Memory B cell (primary cell): ENCODE results near the gene NFAM1.

Experiments
- ATAC-seq: fragments of 150-1000 bp; cut with Tn5 transposase; 2 replicates; pipeline ENCODE4 v1.10.0; 2021; ENCODE audit warnings: low read depth, mild to moderate bottlenecking, moderate library complexity
- DNase-seq, 2 donors: peaks; one replicate each; pipeline ENCODE4 v3.0.0; 2022; ENCODE audit warnings: low spot score in 2 of 2
- H3K27ac Mint-ChIP-seq: one replicate; pipeline ENCODE4 v1.8.0; 2022; ENCODE audit warnings: mild to moderate bottlenecking, moderate library complexity, mixed read lengths
- H3K27me3 Mint-ChIP-seq: one replicate; pipeline ENCODE4 v1.8.0; 2022; ENCODE audit warnings: mixed read lengths
- H3K36me3 Mint-ChIP-seq: one replicate; pipeline ENCODE4 v1.8.0; 2022; ENCODE audit warnings: mild to moderate bottlenecking, mixed read lengths
- H3K4me1 Mint-ChIP-seq: one replicate; pipeline ENCODE4 v1.8.0; 2022; ENCODE audit warnings: mixed read lengths
- H3K4me3 Mint-ChIP-seq: one replicate; pipeline ENCODE4 v1.8.0; 2022; ENCODE audit warnings: mild to moderate bottlenecking, moderate library complexity, mixed read lengths
- H3K9me3 Mint-ChIP-seq: one replicate; pipeline ENCODE4 v1.8.0; 2022; ENCODE audit warnings: mixed read lengths

The NFAM1 gene

DNA sequence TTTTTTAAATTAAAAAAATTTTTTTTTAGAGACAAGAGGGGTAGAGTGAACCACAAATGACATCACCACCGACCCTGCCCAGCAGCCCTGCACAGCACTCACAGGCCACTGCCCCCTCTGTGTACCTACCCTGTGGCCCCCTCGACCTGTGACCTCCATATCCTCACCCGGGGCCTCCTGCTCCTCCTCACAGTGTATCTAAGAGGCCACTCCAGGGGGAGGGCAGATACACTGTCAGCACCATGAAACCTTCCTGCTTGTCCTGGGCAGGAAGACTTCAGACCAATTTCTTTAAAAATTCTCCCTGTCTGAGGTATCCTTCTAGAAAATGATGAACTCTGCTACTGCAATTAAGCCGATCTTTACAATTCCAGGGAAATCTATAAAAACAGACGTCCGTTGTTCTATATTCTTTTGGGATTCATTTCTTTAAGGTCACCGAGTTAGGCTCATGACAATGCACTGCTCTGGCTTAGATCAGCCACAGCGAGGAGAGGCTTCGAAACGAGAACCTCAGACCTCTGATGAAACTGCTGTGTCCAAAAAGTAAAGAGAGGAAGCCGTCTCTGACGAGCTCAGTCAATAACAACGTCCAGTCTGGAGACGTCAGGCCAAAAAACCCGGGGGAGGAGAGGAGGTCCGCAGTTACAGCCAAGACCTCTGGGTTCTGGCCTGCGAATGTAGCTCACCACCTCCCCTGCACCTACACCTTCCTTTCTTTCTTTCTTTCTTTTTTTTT, 17.5 kb downstream of the NFAM1 start:
- Mint-ChIP-seq H3K36me3 (peaks cover 3% of the 10 kb centered on the region), H3K27ac (no peak overlapping the region), H3K4me3 (no peak overlapping the region), H3K4me1 (peaks cover 11% of the 10 kb centered on the region), H3K27me3 (peaks cover 2% of the 10 kb centered on the region), H3K9me3 (no peaks in the 10 kb centered on the region)
- no peak for ATAC-seq
- no peak for DNase-seq

DNA sequence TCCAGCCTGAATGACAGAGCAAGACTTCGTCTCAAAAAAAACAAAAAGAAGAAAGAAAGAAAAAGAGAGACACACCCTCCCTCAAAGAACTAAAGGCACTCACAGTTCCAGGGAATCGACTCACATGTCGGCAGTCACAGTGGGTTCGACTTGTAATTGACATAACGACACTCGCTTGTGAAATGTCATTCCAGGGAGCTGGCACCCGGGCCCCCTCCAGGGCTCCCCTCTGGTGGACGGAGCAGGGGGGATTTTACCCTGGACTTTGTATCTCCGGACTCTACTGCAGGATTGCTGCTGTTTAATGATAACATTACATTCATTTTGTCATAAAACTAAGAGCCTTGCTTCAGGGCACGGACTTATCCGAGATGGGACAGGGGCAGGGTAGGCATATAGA, 18.2 kb downstream of the NFAM1 start:
- no peak overlapping the region for H3K4me3 Mint-ChIP-seq
- peaks cover 3% of the 10 kb centered on the region for H3K36me3 Mint-ChIP-seq
- H3K9me3 Mint-ChIP-seq: no peaks in the 10 kb centered on the region
- DNase-seq (no peak), ATAC-seq (no peak)
- no peak overlapping the region for H3K27ac Mint-ChIP-seq
- H3K4me1 Mint-ChIP-seq: peaks cover 5% of the 10 kb centered on the region
- H3K27me3 Mint-ChIP-seq: peaks cover 2% of the 10 kb centered on the region

DNA sequence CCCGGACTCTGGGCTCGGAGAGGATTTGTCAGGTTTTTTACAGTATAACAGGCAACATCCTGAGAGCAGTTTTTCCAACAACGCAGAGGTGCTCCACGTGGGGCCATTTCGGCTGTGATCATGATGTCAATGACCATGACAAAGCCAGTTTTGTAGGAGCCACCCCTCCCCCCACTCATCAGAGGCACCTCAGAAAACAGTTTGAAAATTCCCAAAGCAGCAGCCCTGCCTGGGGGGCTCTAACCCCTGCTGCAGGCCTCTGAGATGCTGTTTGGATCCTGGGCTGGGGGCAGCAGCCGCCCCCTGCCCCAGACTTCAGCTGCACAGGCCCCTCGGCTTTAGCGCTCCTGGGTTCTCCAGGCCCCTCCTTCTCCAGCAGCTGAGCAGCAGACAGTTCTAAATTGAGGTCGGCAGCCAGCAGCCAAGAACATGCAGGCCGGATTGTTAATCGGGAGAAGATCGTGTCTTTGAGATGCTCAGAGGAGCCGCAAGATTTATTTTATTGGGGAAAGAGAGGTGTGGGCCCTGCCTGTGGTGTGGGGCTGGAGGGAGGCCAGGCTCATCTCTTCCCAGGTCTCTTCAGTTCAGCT, 19.4 kb downstream of the NFAM1 start:
- H3K4me1 Mint-ChIP-seq: peaks cover 2% of the 10 kb centered on the region
- no peak for ATAC-seq
- H3K36me3 Mint-ChIP-seq: peaks cover 3% of the 10 kb centered on the region
- no peaks in the 10 kb centered on the region for H3K9me3 Mint-ChIP-seq
- no peak for DNase-seq
- no peaks in the 10 kb centered on the region for H3K27me3 Mint-ChIP-seq
- no peak overlapping the region for H3K4me3 Mint-ChIP-seq
- H3K27ac Mint-ChIP-seq: no peak overlapping the region

DNA sequence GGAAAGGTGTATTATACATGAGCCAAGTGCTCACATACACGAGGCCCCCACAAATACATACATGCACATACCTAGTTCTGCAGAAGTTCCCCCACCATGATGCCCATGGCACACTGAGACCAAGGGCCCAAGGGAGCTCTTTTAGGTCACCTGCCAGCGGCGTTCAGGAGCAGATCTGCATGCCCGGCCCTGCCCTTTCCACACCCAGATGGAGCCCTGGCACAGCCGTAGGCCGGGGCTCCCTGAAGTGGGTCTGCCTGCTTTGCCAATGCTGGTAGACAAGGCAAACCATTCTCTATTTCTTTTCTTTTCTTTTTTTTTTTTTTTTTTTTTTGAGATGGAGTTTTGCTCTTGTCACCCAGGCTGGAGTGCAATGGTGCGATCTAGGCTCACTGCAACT, 21.5 kb downstream of the NFAM1 start:
- Mint-ChIP-seq H3K4me3 (no peak overlapping the region), H3K27ac (no peak overlapping the region), H3K4me1 (peaks cover 5% of the 10 kb centered on the region), H3K27me3 (no peaks in the 10 kb centered on the region), H3K36me3 (peaks cover 9% of the 10 kb centered on the region), H3K9me3 (no peaks in the 10 kb centered on the region)
- DNase-seq: no peak
- no peak for ATAC-seq

DNA sequence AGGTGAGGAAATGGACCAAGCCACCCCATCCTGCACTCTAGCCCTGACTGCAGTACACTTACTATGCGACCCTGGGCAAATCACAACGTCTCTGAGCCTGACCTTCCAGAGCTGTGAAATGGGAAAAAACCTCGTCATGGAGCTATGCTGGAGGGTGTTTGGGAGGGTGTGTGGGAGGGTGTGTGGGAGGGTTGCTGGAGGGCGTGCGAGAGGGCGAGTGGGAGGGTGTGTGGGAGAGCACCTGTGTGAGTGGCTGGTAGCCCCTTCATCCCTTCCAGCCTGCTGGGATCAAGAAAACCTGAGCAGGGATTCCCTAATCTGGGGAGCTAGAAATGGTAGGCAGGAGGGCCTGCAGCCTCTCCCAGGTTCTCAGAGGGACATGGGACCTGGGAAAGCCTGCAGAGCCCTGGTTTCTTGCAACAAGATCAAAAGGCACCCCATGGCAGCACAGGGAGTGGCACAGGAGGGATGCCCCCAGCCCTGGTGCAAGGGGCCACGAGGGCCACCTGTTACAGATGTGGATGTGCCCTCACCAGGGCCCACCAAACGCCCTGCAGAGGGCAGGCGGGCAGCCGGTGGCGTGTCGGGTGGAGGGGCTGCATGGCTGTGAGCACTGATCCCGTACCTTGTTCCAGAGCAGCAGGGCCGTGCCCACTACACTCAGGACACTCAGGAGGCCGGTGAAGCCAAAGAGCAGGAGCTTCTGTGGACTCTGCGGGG, 23.2 kb downstream of the NFAM1 start:
- no peaks in the 10 kb centered on the region for H3K9me3 Mint-ChIP-seq
- no peak overlapping the region for H3K27ac Mint-ChIP-seq
- H3K27me3 Mint-ChIP-seq: no peaks in the 10 kb centered on the region
- peaks cover 7% of the 10 kb centered on the region for H3K4me1 Mint-ChIP-seq
- no peak overlapping the region for H3K4me3 Mint-ChIP-seq
- DNase-seq (no peak), ATAC-seq (no peak)
- H3K36me3 Mint-ChIP-seq: peaks cover 12% of the 10 kb centered on the region

DNA sequence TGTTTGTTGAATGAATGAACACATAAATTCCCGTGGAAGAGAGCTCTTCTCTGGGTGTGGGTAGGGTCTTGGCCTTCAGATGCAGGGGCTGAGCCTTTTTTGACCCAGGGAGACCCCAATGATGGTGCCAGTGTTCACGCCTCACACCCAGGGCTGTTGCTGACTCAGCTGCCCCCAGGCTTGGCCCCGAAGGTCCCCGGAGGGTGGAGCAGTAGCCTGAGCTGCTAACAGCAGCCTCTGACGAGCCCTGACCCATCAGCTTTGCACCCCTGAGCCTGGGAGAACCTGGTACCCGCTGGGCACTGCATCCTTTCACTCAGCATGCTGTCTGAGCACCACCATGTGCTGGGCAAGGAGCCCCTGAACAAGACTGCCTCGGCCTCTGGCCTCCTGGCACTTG, 23.9 kb downstream of the NFAM1 start:
- no peak overlapping the region for H3K4me3 Mint-ChIP-seq
- DNase-seq: no peak
- no peaks in the 10 kb centered on the region for H3K9me3 Mint-ChIP-seq
- no peaks in the 10 kb centered on the region for H3K27me3 Mint-ChIP-seq
- H3K4me1 Mint-ChIP-seq: peaks cover 7% of the 10 kb centered on the region
- peaks cover 14% of the 10 kb centered on the region for H3K36me3 Mint-ChIP-seq
- no peak overlapping the region for H3K27ac Mint-ChIP-seq
- ATAC-seq: no peak

DNA sequence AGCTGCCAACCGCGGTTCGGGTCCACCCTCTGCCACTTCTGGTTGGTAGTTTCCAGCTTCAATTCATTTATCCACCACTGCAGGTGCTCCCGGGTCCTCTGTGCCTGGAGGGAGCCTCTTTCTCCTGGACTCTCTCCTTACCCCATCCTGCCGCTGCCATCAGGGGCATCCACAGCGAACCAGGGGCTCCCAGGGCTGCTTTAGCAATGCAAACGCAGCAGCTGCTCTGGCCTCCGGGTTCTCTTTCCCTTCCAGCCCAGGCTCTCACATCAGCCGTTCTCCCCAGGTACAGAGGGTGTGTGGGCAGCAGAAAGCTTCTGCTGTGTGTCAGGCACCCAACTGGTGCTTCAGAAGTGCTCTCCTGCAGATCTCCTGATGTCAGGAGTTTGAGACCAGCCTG, 27.9 kb downstream of the NFAM1 start:
- Mint-ChIP-seq H3K9me3 (no peaks in the 10 kb centered on the region), H3K36me3 (peaks cover 18% of the 10 kb centered on the region), H3K27ac (no peak overlapping the region), H3K4me1 (peaks cover 29% of the 10 kb centered on the region), H3K27me3 (no peaks in the 10 kb centered on the region), H3K4me3 (no peak overlapping the region)
- DNase-seq: no peak
- no peak for ATAC-seq

DNA sequence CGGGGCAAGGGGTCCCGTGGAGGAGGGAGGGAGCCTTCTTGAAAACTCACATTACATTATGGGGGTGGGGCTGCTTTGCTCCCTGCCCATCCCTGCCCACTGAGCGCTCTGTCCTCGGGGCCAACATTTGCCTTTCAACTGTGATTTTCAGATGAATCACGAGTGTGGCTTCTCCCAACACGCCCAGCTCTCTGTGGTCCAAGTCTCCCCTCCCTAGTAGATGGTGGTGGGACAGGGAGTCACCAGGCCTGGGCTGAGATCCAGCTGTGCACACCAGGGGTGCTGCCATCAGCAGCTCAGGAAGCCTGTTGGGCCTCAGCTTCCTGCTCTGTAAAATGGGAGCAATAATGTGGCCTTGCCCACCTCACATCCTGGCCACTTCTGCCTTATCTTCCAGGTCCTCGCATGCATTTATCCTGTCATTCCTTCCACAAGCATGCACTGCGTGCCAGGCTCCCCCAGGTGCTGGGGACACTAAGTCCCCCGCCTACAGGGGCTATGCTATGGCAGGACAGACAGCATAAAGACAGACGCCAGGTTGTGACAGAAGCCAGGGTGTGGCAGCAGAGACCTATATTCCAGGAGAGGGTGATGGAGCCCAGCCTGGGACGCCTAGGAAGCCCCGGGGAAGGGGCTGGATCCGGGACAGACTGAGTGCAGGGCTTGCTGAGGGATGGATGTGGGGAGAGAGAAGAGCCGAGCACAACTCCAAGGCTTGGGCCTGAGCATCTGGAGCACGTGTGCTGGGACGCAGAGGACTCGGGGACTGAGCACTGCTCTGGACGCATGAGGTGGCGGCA, 30.5 kb downstream of the NFAM1 start:
- Mint-ChIP-seq H3K4me3 (no peak overlapping the region), H3K4me1 (peaks cover 37% of the 10 kb centered on the region), H3K27ac (no peak overlapping the region), H3K27me3 (no peaks in the 10 kb centered on the region), H3K9me3 (no peaks in the 10 kb centered on the region), H3K36me3 (peaks cover 22% of the 10 kb centered on the region)
- DNase-seq: no peak
- no peak for ATAC-seq

DNA sequence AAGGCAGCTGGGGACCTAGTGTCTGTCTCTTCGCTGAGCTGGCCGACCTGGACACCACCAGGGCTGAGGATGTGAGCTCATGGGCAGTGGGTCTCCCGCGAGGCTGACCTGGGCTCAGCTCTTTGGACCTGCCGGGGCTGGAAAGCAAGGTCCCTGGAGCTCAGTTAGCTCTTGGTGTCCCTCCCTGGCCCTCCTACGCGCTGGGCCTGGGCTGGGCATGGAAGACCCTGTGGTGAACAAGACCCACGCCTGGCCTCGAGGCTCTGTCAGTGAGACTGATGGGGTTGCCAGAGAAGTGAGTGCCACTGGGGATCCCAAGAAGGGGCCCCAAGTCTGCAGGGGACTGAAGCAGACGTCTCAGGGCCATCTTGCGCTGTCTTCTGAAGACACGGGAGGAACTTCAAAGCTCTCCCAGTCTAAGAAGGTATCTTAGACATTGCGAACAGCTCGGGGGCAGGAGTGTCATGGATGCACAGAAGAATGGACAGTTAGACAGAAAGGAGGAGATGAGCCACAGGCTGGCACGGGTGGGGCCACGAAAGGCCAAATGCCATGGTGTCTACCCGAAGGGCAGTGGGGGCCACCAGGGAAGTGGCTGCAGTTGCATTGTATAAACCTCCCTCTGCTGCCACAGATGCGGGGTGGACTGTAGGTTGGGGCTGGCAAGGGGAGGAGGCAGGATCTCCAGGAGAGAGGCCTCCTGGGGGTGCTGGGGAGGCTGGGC, 31.2 kb downstream of the NFAM1 start:
- Mint-ChIP-seq H3K4me1 (peaks cover 37% of the 10 kb centered on the region), H3K4me3 (no peak overlapping the region)
- no peak for ATAC-seq

DNA sequence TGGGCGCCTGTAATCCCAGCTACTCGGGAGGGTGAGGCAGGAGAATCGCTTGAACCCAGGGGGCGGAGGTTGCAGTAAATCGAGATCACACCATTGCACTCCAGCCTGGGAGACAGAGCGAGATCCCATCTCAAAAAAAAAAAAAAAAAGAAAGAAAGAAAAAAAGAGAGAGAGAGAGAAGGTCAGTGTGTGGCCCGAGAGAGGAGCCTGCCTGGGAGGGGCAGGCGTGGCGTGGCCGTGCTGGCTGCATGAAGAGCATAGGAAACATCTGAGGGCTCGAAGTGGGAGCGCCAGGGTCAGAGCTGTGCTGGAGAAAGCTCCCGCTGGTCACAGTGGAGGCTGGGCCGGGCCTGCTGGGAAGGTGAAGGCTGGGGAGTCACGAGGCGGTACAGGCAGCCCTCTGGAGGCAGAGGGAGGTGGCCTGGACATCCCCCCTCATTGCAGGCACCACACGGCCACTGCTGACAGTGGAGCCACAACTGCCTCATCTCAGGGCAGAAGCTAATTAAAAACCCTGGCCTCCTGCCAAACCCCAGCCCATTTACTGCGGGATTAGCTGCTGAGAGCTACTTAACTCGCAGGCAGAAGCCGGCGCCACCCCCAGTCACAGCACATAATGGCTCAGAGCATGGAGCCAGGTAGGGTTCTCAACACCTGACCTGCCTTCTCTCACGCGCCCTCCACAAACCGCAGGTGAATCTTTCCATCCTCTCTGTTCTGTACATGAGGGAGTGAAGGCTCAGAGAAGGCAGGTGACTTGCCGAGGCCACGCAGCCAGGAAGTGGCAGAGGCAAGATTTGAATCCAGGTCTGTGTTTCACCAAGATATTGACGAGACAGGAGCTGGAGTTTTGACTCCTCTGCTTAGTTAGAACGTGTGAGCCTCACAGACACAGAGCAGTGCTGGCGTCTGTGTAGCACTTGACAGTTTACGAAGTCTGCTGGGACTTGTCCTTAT, 32.6 kb downstream of the NFAM1 start:
- Mint-ChIP-seq H3K9me3 (no peaks in the 10 kb centered on the region), H3K27me3 (no peaks in the 10 kb centered on the region), H3K27ac (peak overlapping the region; percentile 78), H3K4me3 (peak overlapping the region; percentile 41), H3K4me1 (peaks cover 38% of the 10 kb centered on the region), H3K36me3 (peaks cover 15% of the 10 kb centered on the region)
- ATAC-seq (no peak), DNase-seq (no peak)

More for the DNA sequence above, 31.2 kb downstream of the NFAM1 start:
- Mint-ChIP-seq H3K9me3 (no peaks in the 10 kb centered on the region), H3K36me3 (peaks cover 15% of the 10 kb centered on the region), H3K27ac (peak overlapping the region; percentile 78), H3K27me3 (no peaks in the 10 kb centered on the region)
- no peak for DNase-seq

DNA sequence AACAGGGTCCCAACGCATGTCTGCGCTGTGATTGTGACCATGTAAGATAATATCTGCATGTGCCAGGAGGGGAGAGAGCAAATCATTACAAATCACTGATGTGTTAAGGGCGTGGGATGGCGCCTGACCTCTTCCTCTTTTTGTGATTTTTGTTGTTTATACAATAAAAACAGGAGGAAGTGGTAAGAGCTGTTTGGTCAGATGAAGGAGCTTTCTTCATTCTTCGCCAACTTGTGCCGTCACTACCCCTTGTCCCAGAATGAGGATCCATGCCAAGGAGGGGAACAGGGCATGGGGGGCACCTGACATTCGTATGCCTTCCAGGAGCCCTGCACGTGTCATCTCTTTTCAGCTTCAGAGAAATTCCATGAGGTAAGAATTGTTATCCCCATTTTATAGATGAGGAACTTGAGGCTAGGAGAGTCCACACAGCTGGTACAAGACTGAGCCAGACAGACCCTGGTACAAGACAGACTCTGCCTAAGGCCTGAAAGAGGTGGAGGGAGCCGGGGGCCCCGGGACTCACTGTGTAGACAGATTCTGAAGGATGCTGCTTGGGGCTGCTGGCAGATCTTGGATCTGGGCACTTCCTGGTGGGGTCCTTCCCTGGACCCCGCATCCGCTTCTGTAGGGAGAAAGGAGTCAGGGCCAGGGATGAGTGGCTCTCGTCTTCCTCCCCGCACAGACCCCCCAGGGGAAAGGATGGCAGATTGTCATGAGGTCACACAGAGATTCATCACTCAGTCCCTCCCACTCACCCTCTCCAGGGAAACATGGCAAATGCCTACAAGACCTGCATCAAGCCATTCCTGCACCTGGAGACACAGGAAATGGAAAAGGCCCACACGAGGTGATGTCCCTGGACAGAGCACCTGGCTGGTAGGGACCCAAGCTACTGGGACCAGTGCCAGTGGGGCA, 34.6 kb downstream of the NFAM1 start:
- Mint-ChIP-seq H3K4me1 (peaks cover 36% of the 10 kb centered on the region), H3K27ac (peak overlapping the region; percentile 96), H3K4me3 (peak overlapping the region; percentile 91), H3K9me3 (no peaks in the 10 kb centered on the region), H3K36me3 (peaks cover 11% of the 10 kb centered on the region), H3K27me3 (no peaks in the 10 kb centered on the region)
- ATAC-seq (peak; percentile 80), DNase-seq (peak; percentile 65 to 69)
